ACC112 (cell line): ENCODE results near the gene ACSF2.

Experiments used
- H2AFZ ChIP-seq: fragments of 200-600 bp; sonication (generic); one replicate; pipeline ENCODE4 v1.6.0; 2017; ENCODE audit warnings: antibody characterized with exemption, low read length; ENCODE audit not compliant: unreplicated experiment
- H3K27ac ChIP-seq: fragments of 200-600 bp; sonication (generic); 2 replicates; pipeline ENCODE4 v1.5.1; 2014; ENCODE audit warnings: low read depth, mild to moderate bottlenecking, antibody characterized with exemption, low read length, moderate library complexity
- H3K27me3 ChIP-seq: fragments of 200-600 bp; sonication (generic); 2 replicates; pipeline ENCODE4 v1.6.1; 2014; ENCODE audit warnings: mild to moderate bottlenecking, antibody characterized with exemption, low read length, moderate library complexity, mixed read lengths; ENCODE audit not compliant: insufficient read depth
- H3K36me3 ChIP-seq: fragments of 200-600 bp; sonication (generic); 2 replicates; pipeline ENCODE4 v1.6.1; 2016; ENCODE audit warnings: mild to moderate bottlenecking, antibody characterized with exemption, low read length, moderate library complexity, mixed read lengths; ENCODE audit not compliant: insufficient read depth
- H3K4me1 ChIP-seq: fragments of 200-600 bp; sonication (generic); one replicate; pipeline ENCODE4 v1.6.1; 2016; ENCODE audit warnings: low read length, mixed read lengths; ENCODE audit not compliant: insufficient read depth, unreplicated experiment, control insufficient read depth
- H3K4me3 ChIP-seq: fragments of 200-600 bp; sonication (generic); 2 replicates; pipeline ENCODE4 v1.5.1; 2014; ENCODE audit warnings: mild to moderate bottlenecking, low read depth, low read length
- H3K79me2 ChIP-seq: fragments of 200-600 bp; sonication (generic); one replicate; pipeline ENCODE4 v1.6.0; 2016; ENCODE audit warnings: low read length; ENCODE audit not compliant: control insufficient read depth, unreplicated experiment, insufficient read depth

ACSF2 gene

DNA sequence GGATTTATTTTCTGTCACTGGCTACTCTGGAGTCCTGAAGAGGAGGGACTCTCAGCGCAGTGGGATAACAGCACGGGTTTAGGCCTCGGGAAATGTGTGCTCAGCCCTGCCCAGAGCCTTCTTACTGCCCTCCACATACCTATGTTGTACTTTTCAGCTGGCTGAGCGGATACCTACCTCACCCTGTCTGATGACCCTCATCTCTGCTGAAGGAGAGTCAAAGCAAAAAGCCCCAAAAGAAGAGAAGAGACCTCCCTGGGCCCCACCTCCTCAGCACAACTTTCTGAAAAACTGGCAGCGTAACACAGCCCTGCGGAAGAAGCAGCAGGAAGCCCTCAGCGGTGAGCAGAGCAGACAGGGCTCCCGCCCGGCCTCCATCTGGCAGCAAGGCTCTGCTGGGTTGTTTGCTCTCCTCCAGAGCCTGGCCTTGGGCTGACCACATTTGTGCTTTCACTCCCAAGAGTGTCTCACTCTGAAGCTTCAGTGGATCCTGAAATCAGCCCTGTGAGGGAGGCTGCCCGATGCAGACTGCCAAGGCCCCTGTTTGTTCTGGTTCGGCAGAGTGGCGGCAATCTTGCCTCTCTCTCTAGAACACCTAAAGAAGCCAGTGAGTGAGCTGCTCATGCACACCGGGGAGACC, 92.5 kb downstream of the ACSF2 start:
- Histone ChIP-seq H2AFZ (no peak overlapping the region), H3K4me1 (peaks cover 15% of the 10 kb centered on the region), H3K27ac (no peak overlapping the region), H3K36me3 (no peaks in the 10 kb centered on the region), H3K4me3 (no peak overlapping the region), H3K79me2 (no peaks in the 10 kb centered on the region), H3K27me3 (no peaks in the 10 kb centered on the region)

DNA sequence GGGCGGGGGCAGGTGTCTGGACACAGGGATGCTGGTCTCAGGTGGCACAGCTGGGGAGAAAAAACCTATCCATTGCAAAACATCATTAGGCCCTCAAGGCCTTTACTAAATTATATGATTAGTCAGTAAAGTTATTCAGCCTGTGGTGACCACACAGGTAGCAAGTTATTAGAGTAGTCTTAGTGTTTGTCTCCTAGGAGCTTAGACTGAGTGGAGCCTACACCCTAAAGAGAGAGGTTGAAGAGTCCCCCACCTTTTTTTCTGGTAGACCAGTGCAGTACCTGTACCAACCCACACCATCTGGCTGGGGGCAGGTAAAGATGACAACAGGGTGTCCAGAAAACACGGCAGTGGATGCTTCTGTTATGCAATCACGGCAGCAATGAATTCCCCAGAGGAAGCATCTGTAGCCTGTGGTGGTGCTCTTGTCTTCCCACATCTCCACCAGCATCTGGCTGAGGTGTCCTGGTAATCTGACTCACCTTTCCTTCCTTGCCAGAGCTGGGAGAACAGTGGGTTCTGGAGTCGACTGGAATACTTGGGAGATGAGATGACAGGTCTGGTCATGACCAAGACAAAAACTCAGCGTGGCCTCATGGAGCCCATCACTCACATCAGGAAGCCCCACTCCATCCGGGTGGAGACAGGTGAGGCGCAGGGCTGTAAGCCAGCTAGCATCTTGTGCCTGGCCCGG, 93.3 kb downstream of the ACSF2 start:
- no peaks in the 10 kb centered on the region for H3K36me3 ChIP-seq
- H3K4me3 ChIP-seq, result no peak overlapping the region
- H3K27me3 ChIP-seq, result no peaks in the 10 kb centered on the region
- H3K27ac ChIP-seq, result no peak overlapping the region
- H2AFZ ChIP-seq, result no peak overlapping the region
- H3K4me1 ChIP-seq, result peaks cover 15% of the 10 kb centered on the region
- H3K79me2 ChIP-seq, result no peaks in the 10 kb centered on the region

DNA sequence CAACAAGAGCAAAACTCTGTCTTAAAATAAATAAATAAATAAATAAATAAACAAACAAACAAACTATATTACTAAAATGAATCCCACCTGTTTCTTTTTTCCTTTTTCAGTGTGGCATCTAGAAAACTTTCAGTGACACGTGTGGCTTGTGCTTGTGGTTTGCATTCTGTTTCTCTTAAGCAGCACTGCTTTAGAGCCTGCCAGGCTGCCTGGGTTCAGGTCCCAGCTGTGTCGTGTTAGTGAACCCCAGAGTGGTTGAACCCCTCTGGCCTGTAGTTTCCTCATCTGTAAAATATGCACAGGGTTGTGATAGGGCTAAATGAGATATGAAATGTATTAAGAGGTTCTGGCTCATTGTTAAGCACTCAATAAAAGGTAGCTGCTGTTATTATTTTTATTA, 94.5 kb downstream of the ACSF2 start:
- no peaks in the 10 kb centered on the region for H3K27me3 ChIP-seq
- no peaks in the 10 kb centered on the region for H3K36me3 ChIP-seq
- H3K79me2 ChIP-seq, result no peaks in the 10 kb centered on the region

DNA sequence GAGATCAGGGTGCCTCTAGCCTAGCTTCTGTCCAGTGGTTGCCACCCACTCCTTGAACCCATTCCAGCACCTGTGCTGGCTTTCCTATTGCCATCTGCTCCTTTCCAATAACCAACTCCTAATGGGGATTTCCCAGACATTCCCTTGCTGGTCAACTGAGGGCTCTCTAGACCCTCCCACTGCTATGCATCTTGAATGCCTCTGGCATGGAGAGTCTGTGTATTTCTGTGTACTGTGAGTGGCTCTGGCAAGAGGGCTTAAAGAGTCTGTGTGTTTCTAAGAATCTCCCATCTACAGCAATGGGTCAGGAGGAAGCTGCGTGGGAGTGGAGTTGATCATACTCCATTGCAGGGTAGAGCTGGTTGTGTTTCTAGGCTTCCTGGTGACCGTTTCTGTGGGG, 95.5 kb downstream of the ACSF2 start:
- Histone ChIP-seq H3K4me3 (no peak overlapping the region), H3K27me3 (no peaks in the 10 kb centered on the region), H3K36me3 (no peaks in the 10 kb centered on the region), H3K79me2 (no peaks in the 10 kb centered on the region), H3K4me1 (peaks cover 5% of the 10 kb centered on the region), H3K27ac (no peak overlapping the region), H2AFZ (no peak overlapping the region)

More for the DNA sequence above, 94.5 kb downstream of the ACSF2 start:
- Histone ChIP-seq H3K4me1 (peaks cover 7% of the 10 kb centered on the region), H3K4me3 (no peak overlapping the region), H3K27ac (no peak overlapping the region), H2AFZ (no peak overlapping the region)

- Histone ChIP-seq H3K36me3 (no peaks in the 10 kb centered on the region), H3K4me3 (no peak overlapping the region), H3K27me3 (no peaks in the 10 kb centered on the region), H3K27ac (no peak overlapping the region), H3K4me1 (no peaks in the 10 kb centered on the region), H3K79me2 (no peaks in the 10 kb centered on the region), H2AFZ (no peak overlapping the region)
Observed at GRCh38 chr17:50522766-50523165, 96.7 kb downstream of the ACSF2 start.

GRCh38 chr17:50523208-50523607, 97.2 kb downstream of the ACSF2 start:
- no peak overlapping the region for H3K27ac ChIP-seq
- H2AFZ ChIP-seq, result no peak overlapping the region
- H3K4me1 ChIP-seq, result no peaks in the 10 kb centered on the region
- H3K36me3 ChIP-seq, result no peaks in the 10 kb centered on the region
- H3K79me2 ChIP-seq, result no peaks in the 10 kb centered on the region
- H3K4me3 ChIP-seq, result no peak overlapping the region
- no peaks in the 10 kb centered on the region for H3K27me3 ChIP-seq
